Muscle layer of colon (tissue), 2 donors: ENCODE data around the gene CRELD1.

ENCODE experiments used
- H3K27ac ChIP-seq: one replicate; pipeline ENCODE4 v1.7.0; 2013; ENCODE audit warnings: low read depth, mild to moderate bottlenecking, low read length, moderate library complexity
- H3K27me3 ChIP-seq, 2 donors: one replicate each; pipeline ENCODE4 v1.7.0; 2013; ENCODE audit warnings: low read length in 2 of 2, mild to moderate bottlenecking in 2 of 2; ENCODE audit not compliant: insufficient read depth in 2 of 2, control insufficient read depth in 1 of 2
- H3K36me3 ChIP-seq: one replicate; pipeline ENCODE4 v1.7.0; 2013; ENCODE audit warnings: mild to moderate bottlenecking, low read length; ENCODE audit not compliant: insufficient read depth
- H3K4me1 ChIP-seq: one replicate; pipeline ENCODE4 v1.7.0; 2013; ENCODE audit warnings: mild to moderate bottlenecking, low read length; ENCODE audit not compliant: insufficient read depth
- H3K4me3 ChIP-seq, 2 donors: one replicate each; pipeline ENCODE4 v1.7.0; 2013; ENCODE audit warnings: low read length in 2 of 2, low read depth in 1 of 2, mild to moderate bottlenecking in 1 of 2, moderate library complexity in 1 of 2
- H3K9ac ChIP-seq: one replicate; pipeline ENCODE4 v1.7.0; 2013; ENCODE audit warnings: low read length
- H3K9me3 ChIP-seq: one replicate; pipeline ENCODE4 v1.7.0; 2013; ENCODE audit warnings: mild to moderate bottlenecking, low read length
- donor health status: abdominal sarcoma.
- donor health status: Adenocarcinoma of cecum.

Gene CRELD1

GRCh38 chr3:9940746-9941145 lies 7.1 kb downstream of the CRELD1 start:
- Histone ChIP-seq H3K9ac (no peak overlapping the region), H3K4me1 (peaks cover under 1% of the 10 kb centered on the region), H3K4me3 (no peak overlapping the region), H3K27ac (no peak overlapping the region), H3K9me3 (no peaks in the 10 kb centered on the region), H3K36me3 (peaks cover 43% of the 10 kb centered on the region), H3K27me3 (no peaks in the 10 kb centered on the region)

- Histone ChIP-seq H3K27me3 (no peaks in the 10 kb centered on the region), H3K4me1 (no peaks in the 10 kb centered on the region), H3K4me3 (no peak overlapping the region), H3K27ac (no peak overlapping the region), H3K9ac (no peak overlapping the region), H3K36me3 (peaks cover 39% of the 10 kb centered on the region), H3K9me3 (no peaks in the 10 kb centered on the region)
Observed at GRCh38 chr3:9942164-9942563, 8.5 kb downstream of the CRELD1 start.

DNA sequence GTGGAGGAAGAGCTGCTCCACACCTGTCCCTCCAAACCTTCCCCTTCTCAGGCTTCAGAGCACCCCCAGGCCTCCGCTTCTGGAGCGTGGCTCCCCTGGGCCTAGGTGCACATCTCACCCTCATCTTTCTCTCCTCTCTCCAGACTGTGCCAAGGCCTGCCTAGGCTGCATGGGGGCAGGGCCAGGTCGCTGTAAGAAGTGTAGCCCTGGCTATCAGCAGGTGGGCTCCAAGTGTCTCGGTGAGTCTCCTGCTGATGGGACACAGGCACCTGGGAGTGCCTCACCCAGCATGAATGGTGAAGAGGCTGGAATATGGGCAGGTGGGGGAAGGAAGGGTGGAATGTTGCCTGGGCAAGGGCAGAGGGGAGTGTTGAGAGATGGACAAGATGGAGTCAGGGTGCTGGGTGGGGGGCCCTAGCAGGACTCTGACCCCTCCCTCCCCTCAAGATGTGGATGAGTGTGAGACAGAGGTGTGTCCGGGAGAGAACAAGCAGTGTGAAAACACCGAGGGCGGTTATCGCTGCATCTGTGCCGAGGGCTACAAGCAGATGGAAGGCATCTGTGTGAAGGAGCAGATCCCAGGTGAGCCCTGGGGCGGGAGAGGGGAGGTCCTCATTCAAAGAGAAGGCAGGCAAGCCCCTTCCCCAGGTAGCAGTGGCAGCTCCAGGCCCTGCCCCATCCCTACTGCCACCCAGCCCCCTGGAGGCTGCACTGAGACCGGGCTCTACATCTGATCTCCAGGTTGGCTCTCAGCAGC lies 9.5 kb downstream of the CRELD1 start:
- peaks cover 3% of the 10 kb centered on the region for H3K4me1 ChIP-seq
- no peaks in the 10 kb centered on the region for H3K9me3 ChIP-seq
- H3K27ac ChIP-seq = no peak overlapping the region
- no peak overlapping the region for H3K4me3 ChIP-seq
- H3K27me3 ChIP-seq = no peaks in the 10 kb centered on the region
- H3K9ac ChIP-seq = no peak overlapping the region
- H3K36me3 ChIP-seq = peaks cover 29% of the 10 kb centered on the region

DNA sequence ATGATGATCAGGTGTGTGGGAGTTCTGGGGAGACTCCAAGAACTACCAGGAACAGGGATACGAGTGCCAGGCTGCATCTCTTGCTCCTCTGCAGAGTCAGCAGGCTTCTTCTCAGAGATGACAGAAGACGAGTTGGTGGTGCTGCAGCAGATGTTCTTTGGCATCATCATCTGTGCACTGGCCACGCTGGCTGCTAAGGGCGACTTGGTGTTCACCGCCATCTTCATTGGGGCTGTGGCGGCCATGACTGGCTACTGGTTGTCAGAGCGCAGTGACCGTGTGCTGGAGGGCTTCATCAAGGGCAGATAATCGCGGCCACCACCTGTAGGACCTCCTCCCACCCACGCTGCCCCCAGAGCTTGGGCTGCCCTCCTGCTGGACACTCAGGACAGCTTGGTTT lies 10.6 kb downstream of the CRELD1 start:
- no peak overlapping the region for H3K27ac ChIP-seq
- H3K4me1 ChIP-seq = peaks cover 5% of the 10 kb centered on the region
- H3K27me3 ChIP-seq = no peaks in the 10 kb centered on the region
- no peaks in the 10 kb centered on the region for H3K9me3 ChIP-seq
- H3K36me3 ChIP-seq = peaks cover 28% of the 10 kb centered on the region
- H3K4me3 ChIP-seq = no peak overlapping the region
- H3K9ac ChIP-seq = no peak overlapping the region

DNA sequence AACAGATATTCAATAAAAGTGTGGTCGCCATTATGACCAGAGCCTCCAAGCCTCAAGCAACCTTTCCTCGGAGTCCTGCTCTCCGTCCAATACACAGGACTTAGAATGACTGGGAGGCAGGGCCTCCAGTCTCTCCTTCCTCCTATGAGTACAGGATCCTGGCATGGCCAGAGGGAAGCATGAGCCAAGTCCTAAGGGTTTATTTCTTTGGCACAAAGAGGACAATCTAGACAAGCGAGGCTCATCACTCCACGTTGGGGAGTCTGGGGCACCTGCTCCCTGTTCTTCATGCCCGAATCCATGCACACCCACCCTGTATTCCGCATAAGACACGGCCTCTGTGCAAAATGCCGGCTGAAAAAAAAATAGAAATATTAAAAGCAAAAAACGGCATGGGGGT lies 11.7 kb downstream of the CRELD1 start:
- Histone ChIP-seq H3K9me3 (no peaks in the 10 kb centered on the region), H3K4me3 (no peak overlapping the region), H3K9ac (no peak overlapping the region), H3K27ac (no peak overlapping the region), H3K4me1 (peaks cover 5% of the 10 kb centered on the region), H3K27me3 (no peaks in the 10 kb centered on the region), H3K36me3 (peaks cover 28% of the 10 kb centered on the region)

GRCh38 chr3:9946112-9947024 lies 12.7 kb downstream of the CRELD1 start:
- H3K9ac ChIP-seq = peak overlapping the region; percentile 49
- peak overlapping the region; percentile 79 for H3K27ac ChIP-seq
- peak overlapping the region; percentile 66 to 76 for H3K4me3 ChIP-seq

DNA sequence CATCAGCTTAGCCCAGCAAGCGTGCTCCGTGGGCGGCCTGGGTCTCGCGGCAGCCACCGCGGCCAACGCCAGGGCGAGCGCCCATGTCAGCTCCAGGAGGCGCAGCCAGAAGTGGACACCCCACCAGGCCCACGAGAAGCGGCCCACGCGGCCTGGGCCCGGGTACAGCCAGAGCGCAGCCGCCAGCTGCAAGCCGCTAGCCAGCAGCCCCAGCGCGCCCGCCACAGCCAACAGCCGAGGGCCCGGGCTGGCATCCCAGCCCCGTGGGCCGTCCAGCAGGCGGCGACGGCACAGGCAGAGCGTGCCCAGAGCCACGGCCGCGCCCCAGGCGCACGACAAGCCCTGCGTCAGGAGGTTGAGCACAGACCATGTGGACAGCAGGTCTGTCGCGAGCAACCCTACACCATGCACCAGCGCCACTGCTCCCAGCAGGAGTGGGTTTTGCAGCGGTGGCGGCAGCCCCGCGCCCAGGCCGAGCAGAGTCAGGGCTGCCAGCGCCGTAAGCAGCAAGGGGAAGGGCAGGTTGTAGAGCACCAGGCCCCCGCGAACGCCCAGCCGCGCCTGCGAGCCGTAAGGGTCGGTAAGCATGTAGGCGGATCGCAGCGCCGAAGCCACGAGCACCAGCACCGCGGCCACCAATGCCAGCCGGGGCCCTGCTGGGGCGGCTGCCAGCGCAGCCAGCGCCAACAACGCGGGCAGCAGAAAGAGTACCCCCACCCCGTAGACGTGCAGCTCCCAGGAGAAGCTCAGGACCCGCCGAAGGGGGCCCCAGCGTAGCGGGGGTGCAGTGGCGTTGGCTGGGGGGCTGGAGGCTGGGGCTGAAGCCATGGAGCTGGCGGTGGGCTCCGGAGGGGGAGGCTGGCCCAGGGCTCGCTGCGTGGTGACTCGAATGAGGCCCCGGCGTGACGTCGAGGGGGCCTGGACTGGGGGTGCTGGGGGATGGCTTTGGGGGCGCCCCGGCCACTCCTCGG lies 13.7 kb downstream of the CRELD1 start:
- Histone ChIP-seq H3K9ac (no peak overlapping the region), H3K4me1 (peaks cover 11% of the 10 kb centered on the region), H3K27me3 (no peaks in the 10 kb centered on the region), H3K4me3 (peak overlapping the region; percentile 66 to 76), H3K9me3 (no peaks in the 10 kb centered on the region), H3K36me3 (peaks cover 22% of the 10 kb centered on the region), H3K27ac (peak overlapping the region; percentile 79)

More at GRCh38 chr3:9946112-9947024, 12.7 kb downstream of the CRELD1 start:
- Histone ChIP-seq H3K27me3 (no peaks in the 10 kb centered on the region), H3K36me3 (peaks cover 23% of the 10 kb centered on the region), H3K4me1 (peaks cover 5% of the 10 kb centered on the region), H3K9me3 (no peaks in the 10 kb centered on the region)

DNA sequence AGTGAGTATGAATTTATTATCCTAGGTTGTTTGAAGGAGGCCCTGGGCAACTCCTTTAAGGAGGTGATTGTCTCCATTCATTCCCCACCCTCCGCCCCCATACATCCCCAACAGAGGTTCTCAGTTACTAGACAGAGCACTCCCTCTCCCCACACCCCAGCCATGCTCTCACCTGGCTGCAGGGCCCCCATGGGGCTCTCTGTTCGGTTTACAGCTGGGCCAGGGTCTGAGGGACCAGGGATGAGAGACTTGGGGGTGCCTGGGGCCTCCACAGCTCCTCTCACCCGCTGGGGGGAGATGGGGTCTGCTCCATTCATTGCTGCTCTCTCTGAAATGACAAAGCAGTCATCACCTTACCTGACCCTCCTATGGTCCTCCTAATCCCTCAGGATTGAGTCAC lies 15.0 kb downstream of the CRELD1 start:
- Histone ChIP-seq H3K4me3 (no peak overlapping the region), H3K27ac (no peak overlapping the region), H3K9ac (no peak overlapping the region), H3K9me3 (no peaks in the 10 kb centered on the region), H3K36me3 (peaks cover 10% of the 10 kb centered on the region), H3K4me1 (peaks cover 11% of the 10 kb centered on the region), H3K27me3 (no peaks in the 10 kb centered on the region)

- Histone ChIP-seq H3K4me1 (peaks cover 11% of the 10 kb centered on the region), H3K9me3 (no peaks in the 10 kb centered on the region), H3K27me3 (no peaks in the 10 kb centered on the region), H3K27ac (no peak overlapping the region), H3K4me3 (no peak overlapping the region), H3K36me3 (peaks cover 5% of the 10 kb centered on the region), H3K9ac (no peak overlapping the region)
Observed at GRCh38 chr3:9949115-9949514, 15.5 kb downstream of the CRELD1 start.

DNA sequence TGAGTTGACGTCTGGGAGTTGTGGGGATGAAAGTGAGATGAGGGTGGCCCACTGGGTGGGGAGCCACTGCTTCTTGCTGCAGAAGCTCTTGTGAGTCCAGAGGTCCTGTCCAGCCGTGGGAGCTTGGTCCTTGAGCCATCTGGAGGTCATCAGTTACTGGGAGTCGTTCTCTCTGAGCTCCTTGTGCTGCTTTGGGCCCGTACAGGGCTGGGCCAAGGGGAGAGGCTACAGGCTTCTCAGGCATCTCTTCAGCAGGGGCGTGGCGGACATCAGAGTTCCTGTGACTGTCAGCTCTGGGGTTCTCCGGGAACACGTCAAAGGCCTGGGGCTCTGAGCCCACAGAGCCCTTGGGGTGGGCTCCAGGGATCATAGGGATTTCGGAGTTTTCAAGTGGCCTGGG lies 16.0 kb downstream of the CRELD1 start:
- Histone ChIP-seq H3K4me3 (no peak overlapping the region), H3K27me3 (no peaks in the 10 kb centered on the region), H3K27ac (no peak overlapping the region), H3K9ac (no peak overlapping the region), H3K9me3 (no peaks in the 10 kb centered on the region), H3K4me1 (peaks cover 11% of the 10 kb centered on the region), H3K36me3 (no peaks in the 10 kb centered on the region)

GRCh38 chr3:9951126-9951525 lies 17.5 kb downstream of the CRELD1 start:
- Histone ChIP-seq H3K9ac (no peak overlapping the region), H3K27ac (no peak overlapping the region), H3K4me1 (peaks cover 25% of the 10 kb centered on the region), H3K27me3 (no peaks in the 10 kb centered on the region), H3K4me3 (no peak overlapping the region), H3K36me3 (no peaks in the 10 kb centered on the region), H3K9me3 (no peaks in the 10 kb centered on the region)
